CD4-positive, alpha-beta T cell (primary cell): ENCODE data around the gene ERFE. TPM values are rescaled to one million over a fixed set of nuclear protein-coding genes. Genes with fewer than 3 reads are reported as not detected.

ENCODE experiments used
- ATAC-seq: fragments of 200-7000 bp; cut with Tn5 transposase; one replicate; pipeline ENCODE4 v1.10.0; 2022; ENCODE audit warnings: mild to moderate bottlenecking; ENCODE audit not compliant: poor library complexity
- CTCF ChIA-PET: fragments of 350-600 bp; sonication (Branson Sonifier 250); formaldehyde crosslinking; loops from one replicate; lab custom pipeline; 2021; ENCODE audit warnings: antibody characterized with exemption, inconsistent platforms; lab: Charles Lee
- POLR2A ChIA-PET: fragments of 350-600 bp; sonication (Branson Sonifier 250); formaldehyde crosslinking; loops from one replicate; lab custom pipeline; 2021; ENCODE audit warnings: antibody characterized with exemption, inconsistent platforms; lab: Charles Lee
- DNase-seq, 14 experiments: peaks; one replicate each; pipeline ENCODE4 v3.0.0-alpha.2; 2013 to 2020; ENCODE audit warnings: mixed read lengths in 2 of 14
- H3K27ac ChIP-seq, 2 donors: one replicate each; pipeline versions ENCODE4 v1.5.1 to v1.7.0; 2013; ENCODE audit warnings: low read length in 2 of 2, low read depth in 1 of 2, mild to moderate bottlenecking in 1 of 2
- H3K27me3 ChIP-seq, 2 experiments: 1 replicate in 1 of 2; 2 replicates in 1 of 2; pipeline versions ENCODE4 v1.6.1 to v1.7.0; 2013; ENCODE audit warnings: low read length in 2 of 2, control low read depth in 1 of 2, mild to moderate bottlenecking in 1 of 2, moderate library complexity in 1 of 2; ENCODE audit not compliant: insufficient read depth in 2 of 2, control insufficient read depth in 1 of 2
- H3K36me3 ChIP-seq: one replicate; pipeline ENCODE4 v1.6.1; 2013; ENCODE audit warnings: low read length, control low read depth; ENCODE audit not compliant: insufficient read depth
- H3K4me1 ChIP-seq: one replicate; pipeline ENCODE4 v1.6.1; 2013; ENCODE audit warnings: low read length, control low read depth; ENCODE audit not compliant: insufficient read depth
- H3K4me3 ChIP-seq: one replicate; pipeline ENCODE4 v1.5.1; 2013; ENCODE audit warnings: mild to moderate bottlenecking, low read length, moderate library complexity
- H3K9me3 ChIP-seq, 2 experiments: 1 replicate in 1 of 2; 2 replicates in 1 of 2; pipeline versions ENCODE4 v1.6.1 to v1.7.0; 2013; ENCODE audit warnings: low read length in 2 of 2, mild to moderate bottlenecking in 2 of 2, control low read depth in 1 of 2, moderate library complexity in 1 of 2; ENCODE audit not compliant: control insufficient read depth in 1 of 2, insufficient read depth in 1 of 2
- H3K27ac Mint-ChIP-seq: one replicate; pipeline ENCODE4 v1.8.0; 2020; ENCODE audit warnings: mixed read lengths
- H3K27me3 Mint-ChIP-seq: one replicate; pipeline ENCODE4 v1.8.0; 2021; ENCODE audit warnings: mixed read lengths
- H3K36me3 Mint-ChIP-seq: one replicate; pipeline ENCODE4 v1.8.0; 2021; ENCODE audit warnings: low read depth, mixed read lengths
- H3K4me1 Mint-ChIP-seq: one replicate; pipeline ENCODE4 v1.8.0; 2021; ENCODE audit warnings: low read depth, mixed read lengths
- H3K4me3 Mint-ChIP-seq: one replicate; pipeline ENCODE4 v1.8.0; 2020; ENCODE audit warnings: mild to moderate bottlenecking, mixed read lengths
- H3K9me3 Mint-ChIP-seq: one replicate; pipeline ENCODE4 v1.8.0; 2020; ENCODE audit warnings: mixed read lengths
- CTCF ChIP-seq: fragments of 200-600 bp; IDR thresholded peaks from one replicate; pipeline ENCODE4 v1.8.0; 2022; ENCODE audit warnings: antibody characterized with exemption, mild to moderate bottlenecking
- intact Hi-C, 2 experiments: fragments of 100-400 bp; cut with DNase I in 1 of 2; cut with micrococcal nuclease in 1 of 2; formaldehyde crosslinking; loops; one replicate each; pipeline versions ENCODE4 v1.15.1 to v1.9.0; 2023 to 2025; cut with DNase I, micrococcal nuclease
- total RNA-seq, 174 experiments: library from RNA in 2 of 174; stranded (reverse) in 2 of 174; gene quantifications; one replicate each; pipeline ENCODE4 v1.2.3 and lab custom pipeline; 2021 to 2026

Gene ERFE
- total RNA-seq, 2 experiments from 2014 or later, result not detected

- H3K4me1 ChIP-seq, result no peaks in the 10 kb centered on the region
- no peaks in the 10 kb centered on the region for H3K36me3 Mint-ChIP-seq
- no peaks in the 10 kb centered on the region for H3K9me3 ChIP-seq
- no peak overlapping the region for H3K27ac ChIP-seq
- no peak overlapping the region for H3K4me3 Mint-ChIP-seq
- H3K9me3 Mint-ChIP-seq, result no peaks in the 10 kb centered on the region
- H3K36me3 ChIP-seq, result no peaks in the 10 kb centered on the region
- DNase-seq, result no peak
- no peak for ATAC-seq
- no peak overlapping the region for H3K4me3 ChIP-seq
- H3K27me3 ChIP-seq, result no peaks in the 10 kb centered on the region
- no peaks in the 10 kb centered on the region for H3K27me3 Mint-ChIP-seq
- TF ChIP-seq CTCF, result no peak
- H3K4me1 Mint-ChIP-seq, result no peaks in the 10 kb centered on the region
- POLR2A ChIA-PET, result no interaction called here
- intact Hi-C loops, result no loop called here
- H3K27ac Mint-ChIP-seq, result no peak overlapping the region
- CTCF ChIA-PET, result no interaction called here
Observed at GRCh38 chr2:238130111-238130695, 28.6 kb upstream of the ERFE start.

GRCh38 chr2:238130696-238131628, 27.8 kb upstream of the ERFE start:
- H3K4me3 ChIP-seq, result no peak overlapping the region
- H3K4me1 Mint-ChIP-seq, result no peaks in the 10 kb centered on the region
- H3K27ac Mint-ChIP-seq, result no peak overlapping the region
- H3K27ac ChIP-seq, result no peak overlapping the region
- ATAC-seq (no peak), DNase-seq (no peak)
- CTCF ChIA-PET, result no interaction called here
- POLR2A ChIA-PET, result no interaction called here
- H3K27me3 Mint-ChIP-seq, result no peaks in the 10 kb centered on the region
- TF ChIP-seq CTCF, result no peak
- intact Hi-C loops, result no loop called here
- no peaks in the 10 kb centered on the region for H3K4me1 ChIP-seq
- H3K4me3 Mint-ChIP-seq, result no peak overlapping the region
- H3K36me3 ChIP-seq, result no peaks in the 10 kb centered on the region
- no peaks in the 10 kb centered on the region for H3K27me3 ChIP-seq
- H3K9me3 Mint-ChIP-seq, result no peaks in the 10 kb centered on the region
- no peaks in the 10 kb centered on the region for H3K36me3 Mint-ChIP-seq
- H3K9me3 ChIP-seq, result no peaks in the 10 kb centered on the region

- no peaks in the 10 kb centered on the region for H3K4me1 Mint-ChIP-seq
- H3K36me3 Mint-ChIP-seq, result no peaks in the 10 kb centered on the region
- Histone ChIP-seq H3K36me3 (no peaks in the 10 kb centered on the region), H3K4me3 (no peak overlapping the region), H3K9me3 (no peaks in the 10 kb centered on the region), H3K27ac (no peak overlapping the region), H3K4me1 (no peaks in the 10 kb centered on the region), H3K27me3 (no peaks in the 10 kb centered on the region)
- TF ChIP-seq CTCF, result no peak
- POLR2A ChIA-PET, result no interaction called here
- DNase-seq (no peak), ATAC-seq (no peak)
- CTCF ChIA-PET, result no interaction called here
- no peak overlapping the region for H3K4me3 Mint-ChIP-seq
- no peaks in the 10 kb centered on the region for H3K27me3 Mint-ChIP-seq
- no peak overlapping the region for H3K27ac Mint-ChIP-seq
- intact Hi-C loops, result no loop called here
- no peaks in the 10 kb centered on the region for H3K9me3 Mint-ChIP-seq
Observed at GRCh38 chr2:238131761-238132462, 26.9 kb upstream of the ERFE start.
